Measurements from ENCODE around the gene USP13. TPM values are rescaled to one million over a fixed set of nuclear protein-coding genes. Genes with fewer than 3 reads are reported as not detected.

The USP13 gene
- total and polyA plus RNA-seq, 10 of the 15 experiments (the other 5 are each of a cell fraction or from before 2014, with no cell fraction given) = 3.2 to 20.8 (median 9.0) TPM

- SMC1A ChIA-PET (ENCODE audit: uncharacterized antibody, unreplicated experiment) = interaction anchor here (0.5 to 1.4 kb wide), 7 partner anchors 9 to 840 kb away, joined by 3 to 5 read pairs (median 3); no protein-coding TSS in a partner anchor
Observed at GRCh38 chr3:179661777-179662176, 8.9 kb downstream of the USP13 start.

More at GRCh38 chr3:179661777-179662176, 8.9 kb downstream of the USP13 start:
- Histone ChIP-seq H3K27ac (ENCODE audit: control insufficient read depth, insufficient read depth) (no peak overlapping the region), H3K4me1 (ENCODE audit: control insufficient read depth, insufficient read depth, low read length) (no peaks in the 10 kb centered on the region), H3K9ac (ENCODE audit: control insufficient read depth, insufficient read depth, low read length) (no peak overlapping the region), H3K4me2 (ENCODE audit: control insufficient read depth, insufficient read depth) (no peak overlapping the region), H3K4me3 (no peak overlapping the region), H3K27me3 (replicated peaks in 1 of 2; ENCODE audit: control insufficient read depth in 2 of 2, insufficient read depth in 2 of 2, low read length in 1 of 2) (no peaks in the 10 kb centered on the region), H4K20me1 (ENCODE audit: control insufficient read depth, insufficient read depth) (no peaks in the 10 kb centered on the region), H3K9me3 (replicated peaks; ENCODE audit: control insufficient read depth, insufficient read depth, low read length) (no peaks in the 10 kb centered on the region), H2AFZ (ENCODE audit: control insufficient read depth, low read depth, low read length) (no peak overlapping the region), H3K36me3 (ENCODE audit: control insufficient read depth in 2 of 2, insufficient read depth in 2 of 2, low read length in 1 of 2) (no peaks in the 10 kb centered on the region), H3K79me2 (ENCODE audit: control insufficient read depth, insufficient read depth, low read length) (peaks cover 43% of the 10 kb centered on the region)
- no peak for FAIRE-seq
- ChIA-PET CTCF (interaction anchor here (0.9 to 2.6 kb wide), 4 partner anchors 9 to 150 kb away, joined by 3 to 22 read pairs (median 4); partner anchors contain the start of gene USP13), POLR2A (interaction anchor here (1.2 kb wide), 1 partner anchor 12 kb away, joined by 7 read pairs; no protein-coding TSS in a partner anchor), RAD21 (ENCODE audit: unreplicated experiment) (interaction anchor here (1.4 kb wide), 1 partner anchor 100 kb away, joined by 3 read pairs; the partner anchor contains the start of gene ACTL6A)
- DNase-seq (ENCODE audit: low read depth, low spot score) = no peak
- WGBS (ENCODE audit: insufficient coverage, insufficient replicate concordance, low lambda C conversion rate, missing lambda C conversion rate) = 63% methylated on average over 4 of the region's 4 CpGs
- no TSS peak for BruUV-seq (replicated peaks)
- in situ Hi-C loops (cut with MboI) = no loop called here
- TF ChIP-seq KAT2A (conservative IDR thresholded peaks at IDR 0.05; ENCODE audit: control insufficient read depth, low read depth, low read length) (no peak), NRF1 (conservative IDR thresholded peaks at IDR 0.05; ENCODE audit: low read depth, low read length) (no peak), FOXK2 (IDR thresholded peaks at IDR 0.05) (no peak), HDAC2 (IDR thresholded peaks at IDR 0.05) (no peak), HSF1 (IDR thresholded peaks at IDR 0.05; ENCODE audit: low read depth, low read length) (no peak), RBBP5 (conservative IDR thresholded peaks at IDR 0.05) (no peak), POU2F2 (IDR thresholded peaks at IDR 0.05; ENCODE audit: borderline replicate concordance, low read depth, low read length) (no peak), CHD1 (IDR thresholded peaks at IDR 0.05; ENCODE audit: low read depth, low read length) (no peak), CHD2 (IDR thresholded peaks at IDR 0.05; ENCODE audit: borderline replicate concordance, low read depth, low read length) (no peak)
- intact Hi-C loops (cut with micrococcal nuclease; ENCODE audit: unreplicated experiment) = no loop called here
- no peak for ATAC-seq
